ENCODE data around the gene GALNT3.

The GALNT3 gene

GRCh38 chr2:165815299-165816141 lies 21.5 kb upstream of the GALNT3 start:
- no peaks in the 10 kb centered on the region for H3K27me3 ChIP-seq (ENCODE audit: insufficient read depth, low read length)
- H3K4me1 ChIP-seq (ENCODE audit: insufficient read depth, low read length, severe bottlenecking): peaks cover 14% of the 10 kb centered on the region
- H4K20me1 ChIP-seq (ENCODE audit: insufficient read depth, low read length): no peaks in the 10 kb centered on the region
- H3F3A ChIP-seq (ENCODE audit: insufficient read depth, low read length): no peaks in the 10 kb centered on the region
- TF ChIP-seq CTCF (IDR thresholded peaks at IDR 0.05; ENCODE audit: low read length): no peak
- TF ChIP-seq EZH2 (IDR thresholded peaks at IDR 0.05; ENCODE audit: borderline replicate concordance, low read length): no peak
- 0 out of 2 replicates have a peak overlapping the region, but pooled peaks have one; percentile 9 for H2AFZ ChIP-seq (ENCODE audit: low read length)
- H3K36me3 ChIP-seq (ENCODE audit: insufficient read depth, low read length): no peaks in the 10 kb centered on the region
- H3K9me3 ChIP-seq (ENCODE audit: low read length): no peaks in the 10 kb centered on the region
- no peak overlapping the region for H3K9ac ChIP-seq (ENCODE audit: low read length)
- no peaks in the 10 kb centered on the region for H3K79me2 ChIP-seq (ENCODE audit: insufficient read depth, low read length)
- peak overlapping the region; percentile 11; the same call in 1 of the 2 replicates for H3K4me2 ChIP-seq (ENCODE audit: low read length)
- no peak overlapping the region for H3K27ac ChIP-seq (ENCODE audit: low read depth, low read length, poor library complexity, severe bottlenecking)
- no peak overlapping the region for H3K4me3 ChIP-seq (ENCODE audit: low read depth, low read length, poor library complexity, severe bottlenecking)
- H3K9me2 ChIP-seq (ENCODE audit: low read depth, low read length): no peaks in the 10 kb centered on the region

- Histone ChIP-seq H3K9me3 (ENCODE audit: low read length) (no peaks in the 10 kb centered on the region), H3K27ac (ENCODE audit: low read depth, low read length, poor library complexity, severe bottlenecking) (no peak overlapping the region), H3K36me3 (ENCODE audit: insufficient read depth, low read length) (no peaks in the 10 kb centered on the region), H2AFZ (ENCODE audit: low read length) (no peak overlapping the region), H3F3A (ENCODE audit: insufficient read depth, low read length) (no peaks in the 10 kb centered on the region), H3K9me2 (ENCODE audit: low read depth, low read length) (no peaks in the 10 kb centered on the region), H4K20me1 (ENCODE audit: insufficient read depth, low read length) (no peaks in the 10 kb centered on the region), H3K4me1 (ENCODE audit: insufficient read depth, low read length, severe bottlenecking) (peaks cover 14% of the 10 kb centered on the region), H3K79me2 (ENCODE audit: insufficient read depth, low read length) (no peaks in the 10 kb centered on the region), H3K4me3 (ENCODE audit: low read depth, low read length, poor library complexity, severe bottlenecking) (no peak overlapping the region), H3K27me3 (ENCODE audit: insufficient read depth, low read length) (no peaks in the 10 kb centered on the region), H3K9ac (ENCODE audit: low read length) (no peak overlapping the region), H3K4me2 (ENCODE audit: low read length) (no peak overlapping the region)
- TF ChIP-seq EZH2 (IDR thresholded peaks at IDR 0.05; ENCODE audit: borderline replicate concordance, low read length) (no peak), CTCF (IDR thresholded peaks at IDR 0.05; ENCODE audit: low read length) (no peak)
These were observed 20.4 kb upstream of the GALNT3 start for GRCh38 chr2:165814473-165814872.

- TF ChIP-seq EZH2 (IDR thresholded peaks at IDR 0.05; ENCODE audit: borderline replicate concordance, low read length): no peak
- no peak for TF ChIP-seq CTCF (IDR thresholded peaks at IDR 0.05; ENCODE audit: low read length)
- H3F3A ChIP-seq (ENCODE audit: insufficient read depth, low read length): no peaks in the 10 kb centered on the region
These were observed 17.7 kb upstream of the GALNT3 start for GRCh38 chr2:165811592-165812370.

More at GRCh38 chr2:165811592-165812370, 17.7 kb upstream of the GALNT3 start:
- Histone ChIP-seq H4K20me1 (ENCODE audit: insufficient read depth, low read length) (no peaks in the 10 kb centered on the region), H3K4me1 (ENCODE audit: insufficient read depth, low read length, severe bottlenecking) (peaks cover 14% of the 10 kb centered on the region), H3K27ac (ENCODE audit: low read depth, low read length, poor library complexity, severe bottlenecking) (no peak overlapping the region), H3K36me3 (ENCODE audit: insufficient read depth, low read length) (no peaks in the 10 kb centered on the region), H3K4me2 (ENCODE audit: low read length) (no peak overlapping the region), H2AFZ (ENCODE audit: low read length) (no peak overlapping the region), H3K9ac (ENCODE audit: low read length) (no peak overlapping the region), H3K9me2 (ENCODE audit: low read depth, low read length) (no peaks in the 10 kb centered on the region), H3K9me3 (ENCODE audit: low read length) (no peaks in the 10 kb centered on the region), H3K4me3 (ENCODE audit: low read depth, low read length, poor library complexity, severe bottlenecking) (no peak overlapping the region), H3K27me3 (ENCODE audit: insufficient read depth, low read length) (no peaks in the 10 kb centered on the region), H3K79me2 (ENCODE audit: insufficient read depth, low read length) (no peaks in the 10 kb centered on the region)

Data from OCI-LY1 (cell line).